GM18861 (cell line): ENCODE data around the gene PTDSS2.

Experiments
- ATAC-seq: cut with Tn5 transposase; IDR thresholded peaks from one replicate; pipeline ENCODE4 v1.9.1; 2021; ENCODE audit not compliant: unreplicated experiment

PTDSS2 gene

GRCh38 chr11:445765-446588, 4.1 kb upstream of the PTDSS2 start:
- ATAC-seq, result no peak

- ATAC-seq, result no peak
These were observed 3.2 kb upstream of the PTDSS2 start for GRCh38 chr11:446891-447290.

GRCh38 chr11:447923-448731, 2.0 kb upstream of the PTDSS2 start:
- ATAC-seq, result peak; percentile 40

DNA sequence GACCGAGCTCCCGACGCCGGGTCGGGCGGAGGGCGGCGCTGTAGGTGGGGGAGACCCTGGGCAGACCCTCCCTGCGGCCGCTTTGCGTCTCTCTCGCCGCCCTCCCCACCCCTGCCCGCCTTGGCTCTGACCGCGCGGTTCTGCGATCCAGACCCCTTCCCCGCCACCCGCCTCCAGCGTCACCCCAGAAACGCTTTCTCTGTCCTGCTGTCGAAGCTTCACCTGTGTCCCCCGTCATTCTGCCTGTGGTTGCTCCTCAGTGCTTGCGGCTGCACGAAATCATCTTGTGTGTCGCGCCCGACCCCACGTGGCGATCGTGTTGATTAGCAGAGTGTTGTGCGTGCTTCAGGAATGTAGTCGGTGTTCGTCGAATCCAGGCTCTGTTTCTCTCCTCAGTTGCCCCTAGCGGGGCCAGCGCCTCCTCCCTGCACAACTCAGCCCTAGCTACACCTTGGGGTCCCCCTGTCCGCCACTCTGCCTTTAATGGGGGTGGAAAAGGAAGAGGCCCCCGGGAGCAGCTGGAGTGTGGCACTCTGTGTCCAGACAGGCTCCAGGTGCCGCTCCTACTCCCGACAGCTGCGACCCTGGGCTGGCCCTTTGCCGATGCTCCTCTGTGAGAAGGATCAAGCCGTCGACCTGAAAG, 851 bp downstream of the PTDSS2 start:
- ATAC-seq, result no peak

- no peak for ATAC-seq
These were observed 1.7 kb downstream of the PTDSS2 start for GRCh38 chr11:451738-452137.

DNA sequence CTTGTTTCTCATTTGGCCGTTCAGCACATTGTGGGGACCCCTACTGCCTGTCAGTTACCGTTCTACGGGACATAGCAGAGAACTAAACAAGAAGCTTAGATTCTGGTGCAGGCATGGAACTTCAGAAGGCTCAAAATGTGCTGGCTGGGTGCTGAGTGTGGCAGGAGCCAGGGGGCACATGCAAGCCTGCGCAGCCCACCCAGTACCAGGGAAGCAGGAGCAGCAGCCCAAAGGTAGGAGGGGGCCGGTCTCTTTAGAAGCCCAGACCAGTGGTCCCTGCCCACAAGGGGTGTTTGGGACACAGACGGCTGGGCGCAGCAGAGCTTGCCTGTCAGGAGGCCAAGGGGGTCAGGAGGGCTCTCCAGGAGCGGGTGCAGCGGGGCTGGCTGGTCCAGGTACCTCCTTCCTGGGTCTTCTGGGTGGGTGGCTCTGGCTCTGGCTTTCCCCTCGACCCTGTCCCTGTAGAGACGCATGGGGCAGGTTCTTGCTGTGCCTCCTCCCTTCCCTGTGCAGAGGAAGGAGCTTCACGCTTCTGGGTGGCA, 2.2 kb downstream of the PTDSS2 start:
- no peak for ATAC-seq

GRCh38 chr11:452916-453527, 2.9 kb downstream of the PTDSS2 start:
- no peak for ATAC-seq

- ATAC-seq, result no peak
These were observed 3.5 kb downstream of the PTDSS2 start for GRCh38 chr11:453564-453963.

GRCh38 chr11:454043-454442, 4.0 kb downstream of the PTDSS2 start:
- ATAC-seq, result no peak

GRCh38 chr11:454801-455565, 4.9 kb downstream of the PTDSS2 start:
- ATAC-seq, result no peak

GRCh38 chr11:455566-456147, 5.6 kb downstream of the PTDSS2 start:
- no peak for ATAC-seq

DNA sequence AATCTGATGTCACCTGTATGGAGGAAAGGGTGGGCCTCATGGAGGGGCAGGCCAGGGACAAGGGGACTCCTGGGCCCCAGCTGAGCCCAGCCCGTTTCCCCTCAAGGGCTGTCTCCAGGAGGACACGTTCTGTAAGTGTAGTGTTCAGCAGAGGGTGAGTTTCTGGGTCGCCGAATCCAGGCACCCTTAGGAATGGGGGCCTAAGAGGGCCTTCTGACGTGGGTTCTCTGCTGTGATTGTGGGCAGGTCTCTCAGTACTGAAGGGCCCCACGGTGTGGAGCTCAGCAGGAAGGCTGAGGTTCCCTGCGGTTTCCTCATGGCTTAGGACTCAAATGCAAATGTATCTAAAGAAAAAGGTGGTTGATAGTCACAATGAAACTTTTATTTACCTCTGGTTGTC, 6.5 kb downstream of the PTDSS2 start:
- no peak for ATAC-seq

GRCh38 chr11:457111-457760, 7.2 kb downstream of the PTDSS2 start:
- no peak for ATAC-seq

- no peak for ATAC-seq
These were observed 9.6 kb downstream of the PTDSS2 start for GRCh38 chr11:459511-460220.

DNA sequence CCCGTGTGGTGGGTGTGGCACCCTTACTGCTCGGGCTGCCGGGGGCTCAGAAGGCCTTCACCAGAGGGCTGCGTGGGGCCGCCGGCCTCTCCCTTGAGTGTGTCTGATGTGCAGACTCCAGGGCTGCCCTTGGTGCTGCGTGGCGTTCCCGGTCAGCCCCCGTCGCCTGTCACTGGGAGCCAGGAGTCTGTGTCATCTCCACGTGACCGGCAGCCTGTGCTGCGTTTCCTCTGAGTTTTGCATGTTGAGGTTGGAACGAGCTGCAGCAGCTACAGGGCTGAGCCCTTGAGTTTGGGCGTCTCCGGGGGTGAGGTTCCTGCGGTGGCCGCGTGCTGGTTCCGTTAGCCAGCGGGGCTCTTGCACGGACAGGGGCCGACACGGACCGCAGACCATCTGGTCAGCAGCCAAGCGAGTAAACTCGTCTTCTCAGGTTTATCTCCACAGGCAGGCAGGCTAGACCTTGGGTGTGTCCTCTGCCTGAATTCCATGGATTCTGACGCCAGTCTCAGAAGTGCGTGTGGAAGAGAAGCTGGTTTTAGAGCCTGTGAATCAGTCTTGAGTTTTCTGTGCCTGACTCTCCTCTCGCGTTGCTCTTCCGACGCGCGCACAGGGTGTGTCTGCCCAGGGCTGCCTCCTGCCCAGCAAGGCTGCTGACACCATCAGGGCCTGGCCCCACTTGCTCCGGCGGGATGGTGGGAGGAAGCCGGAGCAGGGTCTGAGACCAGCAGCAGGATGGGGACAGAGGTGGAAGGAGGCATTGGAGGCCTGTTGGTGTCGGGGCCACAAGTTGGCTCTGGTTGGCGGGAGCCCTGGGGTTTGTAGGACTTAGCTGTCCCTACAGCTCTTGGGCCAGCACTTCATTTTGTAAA, 10.5 kb downstream of the PTDSS2 start:
- ATAC-seq, result no peak

GRCh38 chr11:461626-462025, 11.5 kb downstream of the PTDSS2 start:
- ATAC-seq, result no peak

DNA sequence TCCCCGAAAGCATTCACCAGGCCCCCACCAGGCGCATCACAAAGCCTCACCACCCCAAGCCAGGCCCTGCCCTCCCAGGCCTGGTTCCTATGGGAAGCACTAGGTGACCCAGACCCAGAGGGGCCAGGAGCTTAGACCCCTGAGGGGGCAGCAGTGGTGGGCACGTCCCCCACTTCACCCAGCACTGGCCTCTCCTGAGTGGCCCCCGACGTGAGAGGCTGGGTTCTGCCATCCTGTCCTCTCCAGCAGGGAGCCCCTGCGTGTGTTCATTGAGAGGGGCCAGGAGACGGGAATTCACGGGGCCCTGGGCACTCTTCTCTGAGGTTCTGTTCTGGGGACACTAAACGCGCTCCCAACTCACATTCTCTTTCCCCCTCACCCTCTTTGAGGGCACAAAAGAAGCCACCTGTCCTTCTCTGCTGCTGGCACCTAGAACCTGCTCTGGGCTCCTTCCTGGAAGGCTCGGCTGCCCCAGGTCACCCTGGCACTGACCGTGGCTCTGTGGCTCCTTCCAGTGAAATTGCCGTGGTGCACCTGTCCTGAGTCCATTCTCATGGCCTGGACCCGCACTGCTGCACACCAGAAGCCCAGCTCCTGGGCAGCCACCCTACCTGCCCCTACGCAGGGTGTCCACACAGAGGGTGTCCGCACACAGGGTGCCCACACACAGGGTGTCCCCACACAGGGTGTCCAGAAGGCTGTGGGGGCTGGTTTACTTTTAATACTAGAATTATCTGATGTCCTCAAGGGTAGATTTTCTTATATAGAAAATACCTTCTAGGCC, 12.2 kb downstream of the PTDSS2 start:
- ATAC-seq, result no peak
